ENCODE results near the gene ZGLP1. TPM values are rescaled to one million over a fixed set of nuclear protein-coding genes. Genes with fewer than 3 reads are reported as not detected.

ZGLP1 gene
- total and polyA plus RNA-seq, 2 of the 13 experiments (the other 11 are each of a cell fraction or from before 2014, with no cell fraction given), result 2.4 to 3.0 TPM

DNA sequence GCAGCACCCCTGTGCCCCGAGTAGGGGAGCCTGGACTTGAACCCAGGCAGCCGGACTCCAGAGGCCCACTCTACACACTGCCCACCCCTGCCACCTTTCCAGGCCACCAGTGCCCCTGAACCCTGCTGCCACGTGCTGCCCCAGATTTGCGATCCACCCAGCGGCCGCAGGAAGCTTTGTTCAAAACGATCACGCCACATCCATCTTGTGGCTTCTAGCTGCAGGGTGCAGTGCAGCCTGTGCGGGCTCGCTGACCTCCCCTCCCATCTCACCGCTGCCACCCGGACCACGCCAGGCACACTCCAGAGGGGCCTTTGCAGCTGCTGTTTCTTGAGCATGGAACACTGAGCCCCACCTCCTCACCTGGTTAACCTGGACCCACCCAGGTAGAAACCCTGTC is 19.9 kb upstream of the ZGLP1 start:
- Histone ChIP-seq H3K4me1 (ENCODE audit: insufficient read depth, low read length) (peaks cover 11% of the 10 kb centered on the region), H4K20me1 (ENCODE audit: insufficient read depth, low read length) (peaks cover 17% of the 10 kb centered on the region; the same call in 1 of the 2 replicates), H3K36me3 (replicated peaks in 1 of 2; ENCODE audit: control insufficient read depth in 1 of 2, insufficient read depth in 2 of 2, low read length in 2 of 2) (peaks cover 29 to 56% of the 10 kb centered on the region in 2 experiments), H3K79me2 (ENCODE audit: insufficient read depth, low read length) (peaks cover 37% of the 10 kb centered on the region), H2AFZ (ENCODE audit: low read length) (no peak overlapping the region), H3K4me2 (ENCODE audit: low read depth, low read length) (no peak overlapping the region), H3K27me3 (ENCODE audit: control insufficient read depth in 1 of 2, insufficient read depth in 2 of 2, low read length in 2 of 2) (no peaks in the 10 kb centered on the region; a peak in 1 of 5 replicates), H3K27ac (ENCODE audit: extremely low read length, insufficient read depth, low read length) (no peak overlapping the region), H3K9me3 (ENCODE audit: low read length) (no peaks in the 10 kb centered on the region), H3K4me3 (replicated peaks in 1 of 3; ENCODE audit: insufficient read depth in 1 of 3, low read depth in 2 of 3, low read length in 3 of 3) (no peak overlapping the region), H3K9ac (ENCODE audit: insufficient read depth, low read depth, low read length) (no peak overlapping the region)
- in situ Hi-C loops (cut with HindIII; ENCODE audit: extremely low pct_ligation_motif_present, low pct_unique_long_range_greater_than_20kb) (no loop called here), intact Hi-C loops (cut with micrococcal nuclease; ENCODE audit: unreplicated experiment) (no loop called here)
- no peak for TF ChIP-seq ZFY (CRISPR knock-in tag; IDR thresholded peaks at IDR 0.05)
- TF ChIP-seq ATF2 (CRISPR knock-in tag; IDR thresholded peaks at IDR 0.05), result no peak
- no peak for TF ChIP-seq ARID4A (CRISPR knock-in tag; IDR thresholded peaks at IDR 0.05; ENCODE audit: borderline replicate concordance)
- no peak for TF ChIP-seq PPARG (CRISPR knock-in tag; conservative IDR thresholded peaks at IDR 0.05)
- no peak for TF ChIP-seq NFATC3 (CRISPR knock-in tag; IDR thresholded peaks at IDR 0.05)
- no peak for TF ChIP-seq NCOA2 (CRISPR knock-in tag; IDR thresholded peaks at IDR 0.05)
- no peak for TF ChIP-seq IKZF4 (CRISPR knock-in tag; IDR thresholded peaks at IDR 0.05; ENCODE audit: borderline replicate concordance, low read depth, not compliant biosample characterization)
- no peak for TF ChIP-seq MIXL1 (CRISPR knock-in tag; IDR thresholded peaks at IDR 0.05)
- TF ChIP-seq, protein P1, sequence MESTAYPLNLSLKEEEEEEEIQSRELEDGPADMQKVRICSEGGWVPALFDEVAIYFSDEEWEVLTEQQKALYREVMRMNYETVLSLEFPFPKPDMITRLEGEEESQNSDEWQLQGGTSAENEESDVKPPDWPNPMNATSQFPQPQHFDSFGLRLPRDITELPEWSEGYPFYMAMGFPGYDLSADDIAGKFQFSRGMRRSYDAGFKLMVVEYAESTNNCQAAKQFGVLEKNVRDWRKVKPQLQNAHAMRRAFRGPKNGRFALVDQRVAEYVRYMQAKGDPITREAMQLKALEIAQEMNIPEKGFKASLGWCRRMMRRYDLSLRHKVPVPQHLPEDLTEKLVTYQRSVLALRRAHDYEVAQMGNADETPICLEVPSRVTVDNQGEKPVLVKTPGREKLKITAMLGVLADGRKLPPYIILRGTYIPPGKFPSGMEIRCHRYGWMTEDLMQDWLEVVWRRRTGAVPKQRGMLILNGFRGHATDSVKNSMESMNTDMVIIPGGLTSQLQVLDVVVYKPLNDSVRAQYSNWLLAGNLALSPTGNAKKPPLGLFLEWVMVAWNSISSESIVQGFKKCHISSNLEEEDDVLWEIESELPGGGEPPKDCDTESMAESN (CRISPR knock-in tag; conservative IDR thresholded peaks at IDR 0.05), result no peak
- ATAC-seq, result no peak
- POLR2A ChIA-PET, result interaction anchor here (1.7 kb wide), 1 partner anchor 59 kb away, joined by 4 read pairs; the partner anchor contains the start of gene ICAM1
- 96% methylated on average over 13 of the region's 13 CpGs for WGBS (ENCODE audit: low lambda C conversion rate)
- CTCF ChIA-PET (ENCODE audit: low intra/inter-chr PET ratio, low total read pairs), result no interaction called here
- BruUV-seq (replicated peaks), result no TSS peak
- DNase-seq (ENCODE audit: low spot score), result no peak
- no peak for FAIRE-seq

Data from HepG2 (cell line).